A549 (cell line): ENCODE measurements around the gene ZBTB42.

Source experiments
- CBX2 ChIP-seq: fragments of 200-600 bp; sonication (generic); IDR thresholded peaks from 2 replicates; pipeline ENCODE4 v1.6.1; 2016; ENCODE audit warnings: low read depth, mild to moderate bottlenecking, borderline replicate concordance
- CEBPB ChIP-seq, 2 experiments: fragments of >200 bp in 1 of 2; sonication (Bioruptor Twin) in 1 of 2; formaldehyde crosslinking in 1 of 2; IDR thresholded peaks; 2 replicates each; pipeline ENCODE4 v1.6.1; 2012 to 2016
- CHD2 ChIP-seq: fragments of 150-350 bp; IDR thresholded peaks from 2 replicates; pipeline ENCODE4 v1.6.1; 2014; ENCODE audit warnings: low read length; ENCODE audit not compliant: partially characterized antibody
- CHD4 ChIP-seq: fragments of 200-600 bp; sonication (generic); IDR thresholded peaks from 2 replicates; pipeline ENCODE4 v1.6.1; 2016; ENCODE audit warnings: antibody characterized with exemption, mild to moderate bottlenecking, borderline replicate concordance
- E2F6 ChIP-seq: IDR thresholded peaks from 2 replicates; pipeline ENCODE4 v1.6.1; 2012; ENCODE audit warnings: low read depth, borderline replicate concordance
- EHF ChIP-seq: fragments of 250-450 bp; sonication (Bioruptor Pico); IDR thresholded peaks from 2 replicates; pipeline ENCODE4 v1.5.0; 2020; ENCODE audit warnings: mild to moderate bottlenecking
- ESRRA ChIP-seq: fragments of 150-350 bp; IDR thresholded peaks from 2 replicates; pipeline ENCODE4 v1.6.1; 2014; ENCODE audit warnings: mild to moderate bottlenecking, low read length, borderline replicate concordance
- MAFK ChIP-seq: fragments of 450-650 bp; IDR thresholded peaks from 2 replicates; pipeline ENCODE4 v1.6.1; 2014; ENCODE audit not compliant: partially characterized antibody
- NR3C1 ChIP-seq: fragments of >200 bp; sonication (Bioruptor Twin); formaldehyde crosslinking; IDR thresholded peaks from 3 replicates; pipeline ENCODE4 v1.6.1; 2017
- POLR2A ChIP-seq: IDR thresholded peaks from 2 replicates; pipeline ENCODE4 v1.6.1; 2012; ENCODE audit warnings: mild to moderate bottlenecking, low read length
- RAD21 ChIP-seq, 2 experiments: fragments of >200 bp in 1 of 2; sonication (Bioruptor Twin) in 1 of 2; formaldehyde crosslinking in 1 of 2; IDR thresholded peaks in 1 of 2; conservative IDR thresholded peaks in 1 of 2; 2 replicates in 1 of 2; 3 replicates in 1 of 2; pipeline ENCODE4 v1.6.1; 2012 to 2018; ENCODE audit warnings: inconsistent platforms in 1 of 2
- REST ChIP-seq: fragments of 200-600 bp; sonication (generic); IDR thresholded peaks from 2 replicates; pipeline ENCODE4 v1.6.1; 2016; ENCODE audit warnings: antibody characterized with exemption, mild to moderate bottlenecking, moderate library complexity
- USF2 ChIP-seq: fragments of 450-650 bp; IDR thresholded peaks from 2 replicates; pipeline ENCODE4 v1.6.1; 2014; ENCODE audit warnings: antibody characterized with exemption
- TF ChIP-seq, protein P1 (sequence below): fragments of >200 bp; sonication (Bioruptor Twin); formaldehyde crosslinking; IDR thresholded peaks from 3 replicates; pipeline ENCODE4 v1.5.1; 2016

GRCh38 chr14:104799244-104800014 lies 1.5 kb upstream of the ZBTB42 start:
- TF ChIP-seq REST (no peak), CHD4 (no peak), CHD2 (no peak), CEBPB (IDR thresholded peaks at IDR 0.05) (no peak), RAD21 (conservative IDR thresholded peaks at IDR 0.05 in 1 of 2, IDR thresholded peaks at IDR 0.05 in 1 of 2) (no peak), EHF (CRISPR knock-in tag) (no peak), CBX2 (no peak), ESRRA (no peak), USF2 (no peak), POLR2A (no peak), MAFK (no peak), E2F6 (no peak), NR3C1 (no peak)
- TF ChIP-seq, protein P1, sequence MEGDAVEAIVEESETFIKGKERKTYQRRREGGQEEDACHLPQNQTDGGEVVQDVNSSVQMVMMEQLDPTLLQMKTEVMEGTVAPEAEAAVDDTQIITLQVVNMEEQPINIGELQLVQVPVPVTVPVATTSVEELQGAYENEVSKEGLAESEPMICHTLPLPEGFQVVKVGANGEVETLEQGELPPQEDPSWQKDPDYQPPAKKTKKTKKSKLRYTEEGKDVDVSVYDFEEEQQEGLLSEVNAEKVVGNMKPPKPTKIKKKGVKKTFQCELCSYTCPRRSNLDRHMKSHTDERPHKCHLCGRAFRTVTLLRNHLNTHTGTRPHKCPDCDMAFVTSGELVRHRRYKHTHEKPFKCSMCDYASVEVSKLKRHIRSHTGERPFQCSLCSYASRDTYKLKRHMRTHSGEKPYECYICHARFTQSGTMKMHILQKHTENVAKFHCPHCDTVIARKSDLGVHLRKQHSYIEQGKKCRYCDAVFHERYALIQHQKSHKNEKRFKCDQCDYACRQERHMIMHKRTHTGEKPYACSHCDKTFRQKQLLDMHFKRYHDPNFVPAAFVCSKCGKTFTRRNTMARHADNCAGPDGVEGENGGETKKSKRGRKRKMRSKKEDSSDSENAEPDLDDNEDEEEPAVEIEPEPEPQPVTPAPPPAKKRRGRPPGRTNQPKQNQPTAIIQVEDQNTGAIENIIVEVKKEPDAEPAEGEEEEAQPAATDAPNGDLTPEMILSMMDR: no peak
